SK-N-SH (cell line): ENCODE measurements around the gene PRMT3. TPM values are rescaled to one million over a fixed set of nuclear protein-coding genes. Genes with fewer than 3 reads are reported as not detected.
A peak's percentile ranks its signal among the peaks of the same experiment; 100 is the strongest.

ENCODE experiments used
- CTCF ChIA-PET: fragments of 300-600, 350-600 bp; formaldehyde crosslinking; extraction: SDS; loops from one replicate; lab custom pipeline; 2021; lab: Yijun Ruan, JAX
- POLR2A ChIA-PET: fragments of 350-600 bp; sonication (Branson Sonifier 250); formaldehyde crosslinking; extraction: SDS; loops from one replicate; lab custom pipeline; 2020; ENCODE audit warnings: antibody characterized with exemption, inconsistent platforms; lab: Yijun Ruan, JAX
- DNase-seq: peaks from one replicate; pipeline ENCODE4 v3.0.0; 2012
- H2AFZ ChIP-seq: fragments of 200-600 bp; sonication (generic); 2 replicates; pipeline ENCODE4 v1.8.1; 2016; ENCODE audit warnings: antibody characterized with exemption, mild to moderate bottlenecking, low read depth
- H3F3A ChIP-seq: fragments of 200-600 bp; sonication (generic); replicated peaks from 2 replicates; pipeline ENCODE3; 2016; ENCODE audit warnings: antibody characterized with exemption, mild to moderate bottlenecking; ENCODE audit not compliant: insufficient read depth
- H3K27ac ChIP-seq, 2 experiments: fragments of 200-500 bp in 1 of 2; fragments of 200-600 bp in 1 of 2; sonication (Bioruptor generic) in 1 of 2; sonication (generic), shearing (Covaris generic) in 1 of 2; 2 replicates each; pipeline versions ENCODE4 v1.5.1 to v1.6.1; 2014 to 2016; ENCODE audit warnings: low read depth in 2 of 2, inconsistent platforms in 1 of 2, low read length in 1 of 2, mild to moderate bottlenecking in 1 of 2, mixed read lengths in 1 of 2
- H3K27me3 ChIP-seq: fragments of 200-600 bp; sonication (generic), shearing (Covaris generic); 2 replicates; pipeline ENCODE4 v1.6.1; 2016; ENCODE audit warnings: mixed run types; ENCODE audit not compliant: insufficient read depth
- H3K36me3 ChIP-seq, 2 experiments: fragments of 200-500 bp in 1 of 2; fragments of 200-600 bp in 1 of 2; sonication (Bioruptor generic) in 1 of 2; sonication (generic) in 1 of 2; replicated peaks in 1 of 2; 2 replicates each; pipeline versions ENCODE3 to v1.5.1; 2014 to 2016; ENCODE audit warnings: low read length in 1 of 2, mild to moderate bottlenecking in 1 of 2; ENCODE audit not compliant: insufficient read depth in 2 of 2, control insufficient read depth in 1 of 2
- H3K4me1 ChIP-seq, 2 experiments: fragments of 200-500 bp in 1 of 2; fragments of 200-600 bp in 1 of 2; sonication (Bioruptor generic) in 1 of 2; sonication (generic), shearing (Covaris generic) in 1 of 2; 2 replicates each; pipeline versions ENCODE4 v1.5.1 to v1.6.1; 2014 to 2016; ENCODE audit warnings: low read depth in 1 of 2, low read length in 1 of 2, mixed run types in 1 of 2; ENCODE audit not compliant: insufficient read depth in 2 of 2, control insufficient read depth in 1 of 2
- H3K4me2 ChIP-seq: fragments of 200-600 bp; sonication (generic), shearing (Covaris generic); 2 replicates; pipeline ENCODE4 v1.6.1; 2017; ENCODE audit warnings: mixed run types
- H3K4me3 ChIP-seq, 2 experiments: fragments of 200-500 bp in 1 of 2; fragments of 200-600 bp in 1 of 2; sonication (Bioruptor generic) in 1 of 2; sonication (generic), shearing (Covaris generic) in 1 of 2; 2 replicates each; pipeline versions ENCODE4 v1.5.1 to v1.8.1; 2014 to 2016; ENCODE audit warnings: low read depth in 2 of 2, inconsistent platforms in 1 of 2, low read length in 1 of 2, mild to moderate bottlenecking in 1 of 2, mixed read lengths in 1 of 2, moderate library complexity in 1 of 2
- H3K79me2 ChIP-seq: fragments of 200-600 bp; sonication (generic); 2 replicates; pipeline ENCODE4 v1.8.1; 2017; ENCODE audit warnings: mild to moderate bottlenecking; ENCODE audit not compliant: insufficient read depth
- H3K9ac ChIP-seq: fragments of 200-600 bp; sonication (generic); 2 replicates; pipeline ENCODE4 v1.6.1; 2017; ENCODE audit warnings: mixed run types
- H3K9me2 ChIP-seq: fragments of 200-600 bp; sonication (generic); 2 replicates; pipeline ENCODE4 v1.6.1; 2017; ENCODE audit warnings: mixed run types
- H3K9me3 ChIP-seq: fragments of 200-600 bp; sonication (generic); 2 replicates; pipeline ENCODE4 v1.6.1; 2017; ENCODE audit warnings: mixed run types, mild to moderate bottlenecking, moderate library complexity
- H4K20me1 ChIP-seq: fragments of 200-600 bp; sonication (generic); 2 replicates; pipeline ENCODE4 v1.6.1; 2017; ENCODE audit warnings: mild to moderate bottlenecking, mixed run types; ENCODE audit not compliant: insufficient read depth
- CTCF ChIP-seq: fragments of 200-600 bp; sonication (generic); IDR thresholded peaks from 2 replicates; pipeline ENCODE4 v1.6.1; 2017; ENCODE audit warnings: antibody characterized with exemption, mild to moderate bottlenecking, moderate library complexity
- IRF3 ChIP-seq: fragments of 150-350 bp; IDR thresholded peaks from 2 replicates; pipeline ENCODE4 v1.6.1; 2016; ENCODE audit warnings: mild to moderate bottlenecking, low read depth, low read length
- JUND ChIP-seq: IDR thresholded peaks from 2 replicates; pipeline ENCODE4 v1.4.0; 2012
- POLR2AphosphoS5 ChIP-seq: IDR thresholded peaks from 2 replicates; pipeline ENCODE4 v1.6.1; 2012; ENCODE audit warnings: low read depth, low read length
- RAD21 ChIP-seq: IDR thresholded peaks from 2 replicates; pipeline ENCODE4 v1.6.1; 2012; ENCODE audit warnings: mild to moderate bottlenecking, low read length
- RFX5 ChIP-seq: IDR thresholded peaks from 2 replicates; pipeline ENCODE4 v1.6.1; 2012; ENCODE audit warnings: mild to moderate bottlenecking, improper control_type of control experiment, low read length
- SMC3 ChIP-seq: IDR thresholded peaks from 2 replicates; pipeline ENCODE4 v1.6.1; 2012; ENCODE audit warnings: low read depth, low read length, improper control_type of control experiment
- TAF1 ChIP-seq: IDR thresholded peaks from 2 replicates; pipeline ENCODE4 v1.6.1; 2012; ENCODE audit warnings: low read depth, mild to moderate bottlenecking, low read length, moderate library complexity, borderline replicate concordance
- TEAD4 ChIP-seq: IDR thresholded peaks from 2 replicates; pipeline ENCODE4 v1.4.0; 2012; ENCODE audit warnings: mild to moderate bottlenecking, borderline replicate concordance; ENCODE audit not compliant: insufficient read depth
- USF2 ChIP-seq: fragments of 150-350 bp; IDR thresholded peaks from 2 replicates; pipeline ENCODE4 v1.6.1; 2017; ENCODE audit warnings: antibody characterized with exemption, low read length, low read depth, borderline replicate concordance
- YY1 ChIP-seq: IDR thresholded peaks from 2 replicates; pipeline ENCODE4 v1.4.0; 2012; ENCODE audit warnings: low read depth, mild to moderate bottlenecking
- WGBS: methylation state at CpG from one replicate; pipeline ENCODE4 v1.1.6; 2017; ENCODE audit warnings: low lambda C conversion rate; 5-methylcytosine and 5-hydroxymethylcytosine counted together
- polyA plus RNA-seq, 3 experiments: library from polyadenylated mRNA; depleted of rRNA; stranded (reverse); fragments of >200 nt; gene quantifications; 2 replicates each; pipeline ENCODE4 v1.2.3, GENCODE V29; 2012
- TF ChIP-seq, protein P1 (sequence below): IDR thresholded peaks from 2 replicates; pipeline ENCODE4; 2012
- TF ChIP-seq, protein P2 (sequence below): IDR thresholded peaks from 2 replicates; pipeline ENCODE4 v1.4.0; 2012; ENCODE audit warnings: low read depth, borderline replicate concordance
- TF ChIP-seq, protein P3 (sequence below): IDR thresholded peaks from 2 replicates; pipeline ENCODE4 v1.4.0; 2012; ENCODE audit warnings: low read depth

Gene PRMT3
- polyA plus RNA-seq, 1 of the 3 experiments (the other 2 are of a cell fraction), result 10.8 TPM

DNA sequence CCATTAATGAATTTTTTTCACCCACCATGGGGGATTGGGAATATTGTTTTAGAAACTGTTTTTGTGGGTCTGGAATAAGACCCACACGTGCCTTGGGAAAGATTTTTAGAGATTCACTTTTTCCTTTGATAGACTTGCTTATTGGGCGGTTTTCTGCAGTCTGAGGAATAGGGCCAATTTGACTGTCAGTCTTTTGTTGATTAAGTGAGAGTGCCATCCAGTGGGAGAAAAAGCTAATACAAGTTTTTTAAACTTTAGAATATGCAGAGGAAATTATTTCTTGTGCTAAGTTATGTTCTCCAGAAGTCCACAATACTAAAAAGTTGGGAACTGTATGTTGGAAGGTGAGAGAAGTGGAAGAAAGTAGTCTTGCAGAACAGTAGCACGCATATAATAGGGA lies 56.1 kb downstream of the PRMT3 start:
- H3K27me3 ChIP-seq, result no peaks in the 10 kb centered on the region
- H3K9ac ChIP-seq, result no peak overlapping the region
- H4K20me1 ChIP-seq, result no peaks in the 10 kb centered on the region
- WGBS, result 71% methylated on average over 3 of the region's 3 CpGs
- H2AFZ ChIP-seq, result no peak overlapping the region
- no peaks in the 10 kb centered on the region for H3K36me3 ChIP-seq
- no peaks in the 10 kb centered on the region; a peak in 1 of 4 replicates for H3K4me1 ChIP-seq
- no peaks in the 10 kb centered on the region; the same call in 1 of the 2 replicates for H3K79me2 ChIP-seq
- H3K9me3 ChIP-seq, result no peaks in the 10 kb centered on the region
- H3K4me3 ChIP-seq, result no peak overlapping the region
- peak; percentile 17 for DNase-seq
- no peaks in the 10 kb centered on the region for H3K9me2 ChIP-seq
- peak; percentile 44; the same call in 1 of the 2 replicates for TF ChIP-seq SMC3
- TF ChIP-seq, protein P1, sequence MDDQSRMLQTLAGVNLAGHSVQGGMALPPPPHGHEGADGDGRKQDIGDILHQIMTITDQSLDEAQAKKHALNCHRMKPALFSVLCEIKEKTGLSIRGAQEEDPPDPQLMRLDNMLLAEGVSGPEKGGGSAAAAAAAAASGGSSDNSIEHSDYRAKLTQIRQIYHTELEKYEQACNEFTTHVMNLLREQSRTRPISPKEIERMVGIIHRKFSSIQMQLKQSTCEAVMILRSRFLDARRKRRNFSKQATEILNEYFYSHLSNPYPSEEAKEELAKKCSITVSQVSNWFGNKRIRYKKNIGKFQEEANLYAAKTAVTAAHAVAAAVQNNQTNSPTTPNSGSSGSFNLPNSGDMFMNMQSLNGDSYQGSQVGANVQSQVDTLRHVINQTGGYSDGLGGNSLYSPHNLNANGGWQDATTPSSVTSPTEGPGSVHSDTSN, result no peak
- TF ChIP-seq, protein P2, sequence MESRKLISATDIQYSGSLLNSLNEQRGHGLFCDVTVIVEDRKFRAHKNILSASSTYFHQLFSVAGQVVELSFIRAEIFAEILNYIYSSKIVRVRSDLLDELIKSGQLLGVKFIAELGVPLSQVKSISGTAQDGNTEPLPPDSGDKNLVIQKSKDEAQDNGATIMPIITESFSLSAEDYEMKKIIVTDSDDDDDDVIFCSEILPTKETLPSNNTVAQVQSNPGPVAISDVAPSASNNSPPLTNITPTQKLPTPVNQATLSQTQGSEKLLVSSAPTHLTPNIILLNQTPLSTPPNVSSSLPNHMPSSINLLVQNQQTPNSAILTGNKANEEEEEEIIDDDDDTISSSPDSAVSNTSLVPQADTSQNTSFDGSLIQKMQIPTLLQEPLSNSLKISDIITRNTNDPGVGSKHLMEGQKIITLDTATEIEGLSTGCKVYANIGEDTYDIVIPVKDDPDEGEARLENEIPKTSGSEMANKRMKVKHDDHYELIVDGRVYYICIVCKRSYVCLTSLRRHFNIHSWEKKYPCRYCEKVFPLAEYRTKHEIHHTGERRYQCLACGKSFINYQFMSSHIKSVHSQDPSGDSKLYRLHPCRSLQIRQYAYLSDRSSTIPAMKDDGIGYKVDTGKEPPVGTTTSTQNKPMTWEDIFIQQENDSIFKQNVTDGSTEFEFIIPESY, result no peak
- TF ChIP-seq CTCF, result peak; percentile 64
- no peak for TF ChIP-seq JUND
- TF ChIP-seq YY1, result no peak
- peak; percentile 73 for TF ChIP-seq RAD21
- TF ChIP-seq IRF3, result no peak
- CTCF ChIA-PET, result interaction anchor here (0.7 to 2.1 kb wide), 19 partner anchors 9 to 315 kb away, joined by 3 to 15 read pairs (median 4); no protein-coding TSS in a partner anchor
- H3K27ac ChIP-seq, result no peak overlapping the region
- POLR2A ChIA-PET, result interaction anchor here (0.6 kb wide), 1 partner anchor 43 kb away, joined by 3 read pairs; no protein-coding TSS in a partner anchor
- H3F3A ChIP-seq, result no peaks in the 10 kb centered on the region
- no peak overlapping the region for H3K4me2 ChIP-seq

- Histone ChIP-seq H3K4me2 (no peak overlapping the region), H3K9me2 (no peaks in the 10 kb centered on the region), H3K36me3 (no peaks in the 10 kb centered on the region), H3K9ac (no peak overlapping the region), H3K4me1 (no peaks in the 10 kb centered on the region; a peak in 1 of 4 replicates), H3K9me3 (no peaks in the 10 kb centered on the region), H4K20me1 (no peaks in the 10 kb centered on the region), H3K27me3 (no peaks in the 10 kb centered on the region), H3K27ac (no peak overlapping the region), H3K79me2 (no peaks in the 10 kb centered on the region; the same call in 1 of the 2 replicates), H3K4me3 (no peak overlapping the region), H3F3A (no peaks in the 10 kb centered on the region), H2AFZ (no peak overlapping the region)
- ChIA-PET POLR2A (no interaction called here), CTCF (interaction anchor here (0.7 to 2.1 kb wide), 16 partner anchors 8 to 316 kb away, joined by 3 to 15 read pairs (median 4); no protein-coding TSS in a partner anchor)
- DNase-seq, result no peak
- TF ChIP-seq USF2 (no peak), RFX5 (no peak), TEAD4 (no peak), TAF1 (no peak), POLR2AphosphoS5 (no peak)
- TF ChIP-seq, protein P3, sequence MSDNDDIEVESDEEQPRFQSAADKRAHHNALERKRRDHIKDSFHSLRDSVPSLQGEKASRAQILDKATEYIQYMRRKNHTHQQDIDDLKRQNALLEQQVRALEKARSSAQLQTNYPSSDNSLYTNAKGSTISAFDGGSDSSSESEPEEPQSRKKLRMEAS, result no peak
- WGBS, result 100% methylated on average over 1 of the region's 1 CpG
Measured at GRCh38 chr11:20444535-20444934, 57.0 kb downstream of the PRMT3 start.
